ENCODE data around the gene SLC22A9. TPM values are rescaled to one million over a fixed set of nuclear protein-coding genes. Genes with fewer than 3 reads are reported as not detected.

Gene SLC22A9
- total and polyA plus RNA-seq, 2 donors (not counting 1 experiment from before 2014, with no cell fraction given) = not detected

- intact Hi-C loops (cut with micrococcal nuclease) = no loop called here
- TF ChIP-seq CTCF (IDR thresholded peaks at IDR 0.05) (no peak), EZH2 (IDR thresholded peaks at IDR 0.05; ENCODE audit: borderline replicate concordance, insufficient read depth, low read depth, low read length, poor library complexity, severe bottlenecking) (no peak)
- WGBS (ENCODE audit: insufficient coverage) = 91% methylated on average over 1 of the region's 1 CpG
- no peaks in the 10 kb centered on the region for H3K79me2 ChIP-seq (ENCODE audit: control insufficient read depth, insufficient read depth, low read length)
- no peaks in the 10 kb centered on the region for H4K20me1 ChIP-seq (ENCODE audit: control insufficient read depth, insufficient read depth, low read length, poor library complexity, severe bottlenecking)
- no peak overlapping the region for H3K9ac ChIP-seq (ENCODE audit: low read length)
- no peaks in the 10 kb centered on the region for H3K4me1 Mint-ChIP-seq
- peaks cover 0 to 23% (median 14%) of the 10 kb centered on the region in 4 experiments for H3K27me3 ChIP-seq (replicated peaks in 1 of 4; ENCODE audit: control extremely low read depth in 1 of 4, control insufficient read depth in 3 of 4, insufficient read depth in 4 of 4, low read length in 3 of 4)
- H3K27ac ChIP-seq (ENCODE audit: low read length in 2 of 2) = no peak overlapping the region
- no peak overlapping the region for H3K4me2 ChIP-seq (replicated peaks; ENCODE audit: low read depth, low read length, poor library complexity, severe bottlenecking)
- H3K27ac Mint-ChIP-seq = no peak overlapping the region
- H3K4me3 ChIP-seq (ENCODE audit: control extremely low read depth in 1 of 5, extremely low read depth in 1 of 5, insufficient read depth in 1 of 5, low read depth in 2 of 5, low read length in 4 of 5) = no peak overlapping the region
- no peak overlapping the region for H2AFZ ChIP-seq (ENCODE audit: insufficient read depth, low read depth, low read length, poor library complexity, severe bottlenecking)
- no peaks in the 10 kb centered on the region for H3K9me3 Mint-ChIP-seq (ENCODE audit: insufficient read depth)
- DNase-seq (no peak), ATAC-seq (ENCODE audit: low read depth) (no peak)
- ChIA-PET POLR2A (no interaction called here), CTCF (no interaction called here)
- peaks cover 69% of the 10 kb centered on the region for H3K27me3 Mint-ChIP-seq
- no peaks in the 10 kb centered on the region for H3K9me3 ChIP-seq (ENCODE audit: control extremely low read depth in 1 of 3, control insufficient read depth in 2 of 3, insufficient read depth in 1 of 3, low read length in 2 of 3)
- H3K4me1 ChIP-seq (ENCODE audit: control insufficient read depth in 2 of 2, insufficient read depth in 2 of 2, low read length in 2 of 2) = no peaks in the 10 kb centered on the region
- H3K36me3 ChIP-seq (replicated peaks in 1 of 2; ENCODE audit: control extremely low read depth in 1 of 2, control insufficient read depth in 1 of 2, extremely low read depth in 1 of 2, insufficient read depth in 2 of 2, low read length in 1 of 2) = no peaks in the 10 kb centered on the region
- no peak overlapping the region for H3K4me3 Mint-ChIP-seq
These were observed 26.1 kb downstream of the SLC22A9 start for GRCh38 chr11:63395697-63396096.

- Histone ChIP-seq H3K36me3 (replicated peaks in 1 of 2; ENCODE audit: control extremely low read depth in 1 of 2, control insufficient read depth in 1 of 2, extremely low read depth in 1 of 2, insufficient read depth in 2 of 2, low read length in 1 of 2) (no peaks in the 10 kb centered on the region), H2AFZ (ENCODE audit: insufficient read depth, low read depth, low read length, poor library complexity, severe bottlenecking) (no peak overlapping the region), H3K9ac (ENCODE audit: low read length) (no peak overlapping the region), H3K79me2 (ENCODE audit: control insufficient read depth, insufficient read depth, low read length) (no peaks in the 10 kb centered on the region), H3K4me1 (ENCODE audit: control insufficient read depth in 2 of 2, insufficient read depth in 2 of 2, low read length in 2 of 2) (no peaks in the 10 kb centered on the region), H4K20me1 (ENCODE audit: control insufficient read depth, insufficient read depth, low read length, poor library complexity, severe bottlenecking) (no peaks in the 10 kb centered on the region), H3K4me3 (ENCODE audit: control extremely low read depth in 1 of 5, extremely low read depth in 1 of 5, insufficient read depth in 1 of 5, low read depth in 2 of 5, low read length in 4 of 5) (no peak overlapping the region), H3K27ac (ENCODE audit: low read length in 2 of 2) (no peak overlapping the region), H3K9me3 (ENCODE audit: control extremely low read depth in 1 of 3, control insufficient read depth in 2 of 3, insufficient read depth in 1 of 3, low read length in 2 of 3) (no peaks in the 10 kb centered on the region), H3K4me2 (replicated peaks; ENCODE audit: low read depth, low read length, poor library complexity, severe bottlenecking) (no peak overlapping the region), H3K27me3 (replicated peaks in 1 of 4; ENCODE audit: control extremely low read depth in 1 of 4, control insufficient read depth in 3 of 4, insufficient read depth in 4 of 4, low read length in 3 of 4) (peaks cover 0 to 20% (median 6%) of the 10 kb centered on the region in 4 experiments)
- Mint-ChIP-seq H3K27ac (no peak overlapping the region), H3K9me3 (ENCODE audit: insufficient read depth) (no peaks in the 10 kb centered on the region), H3K27me3 (peaks cover 39% of the 10 kb centered on the region), H3K4me3 (no peak overlapping the region), H3K4me1 (no peaks in the 10 kb centered on the region)
- ATAC-seq (ENCODE audit: low read depth) (no peak), DNase-seq (no peak)
- CTCF ChIA-PET = no interaction called here
- TF ChIP-seq CTCF (IDR thresholded peaks at IDR 0.05) (no peak), EZH2 (IDR thresholded peaks at IDR 0.05; ENCODE audit: borderline replicate concordance, insufficient read depth, low read depth, low read length, poor library complexity, severe bottlenecking) (no peak)
- WGBS (ENCODE audit: insufficient coverage) = 95% methylated on average over 2 of the region's 5 CpGs
- POLR2A ChIA-PET = no interaction called here
- intact Hi-C loops (cut with micrococcal nuclease) = no loop called here
These were observed 34.8 kb downstream of the SLC22A9 start for GRCh38 chr11:63404161-63404935.
